Measurements from ENCODE around the gene GTF2H4. TPM values are rescaled to one million over a fixed set of nuclear protein-coding genes. Genes with fewer than 3 reads are reported as not detected.
"Not testable (repeated sequence)": the region's sequence is repeated elsewhere in the genome, so short reads cannot be mapped to it uniquely, and the experiment has no call there.

GTF2H4 gene
- total RNA-seq, 1 experiment from 2014 or later = 33.9 TPM

GRCh38 chr6:30917487-30917886 is 9.5 kb downstream of the GTF2H4 start:
- H3K27me3 Mint-ChIP-seq (ENCODE audit: insufficient read depth, unreplicated experiment) = no peaks in the 10 kb centered on the region
- DNase-seq (ENCODE audit: unreplicated experiment) = no peak
- no TSS peak for BruUV-seq (replicated peaks)
- no peaks in the 10 kb centered on the region for H3K9me3 Mint-ChIP-seq (ENCODE audit: unreplicated experiment)
- peak overlapping the region; percentile 67 for H3K27ac Mint-ChIP-seq (ENCODE audit: low read depth, unreplicated experiment)
- CTCF ChIA-PET = interaction anchor here (1.0 to 21.4 kb wide), 4 partner anchors 10 to 160 kb away, joined by 3 to 749 read pairs (median 39); partner anchors contain the start of gene SFTA2
- POLR2A ChIA-PET = interaction anchor here (0.6 to 5.4 kb wide), 7 partner anchors 9 to 162 kb away, joined by 3 to 100 read pairs (median 7); partner anchors contain the start of genes DDR1 and GTF2H4
- no peak overlapping the region for H3K4me3 Mint-ChIP-seq (ENCODE audit: unreplicated experiment)
- peaks cover 47% of the 10 kb centered on the region for H3K36me3 Mint-ChIP-seq (ENCODE audit: insufficient read depth, unreplicated experiment)
- H3K4me1 Mint-ChIP-seq (ENCODE audit: insufficient read depth, unreplicated experiment) = peaks cover 25% of the 10 kb centered on the region
- TF ChIP-seq CTCF (IDR thresholded peaks at IDR 0.05; ENCODE audit: unreplicated experiment) = no peak
- intact Hi-C loops (cut with micrococcal nuclease) = no loop called here

- DNase-seq (ENCODE audit: unreplicated experiment) = no peak
- intact Hi-C loops (cut with micrococcal nuclease) = no loop called here
- no peak overlapping the region for H3K4me3 Mint-ChIP-seq (ENCODE audit: unreplicated experiment)
- peak overlapping the region; percentile 67 for H3K27ac Mint-ChIP-seq (ENCODE audit: low read depth, unreplicated experiment)
- H3K36me3 Mint-ChIP-seq (ENCODE audit: insufficient read depth, unreplicated experiment) = peaks cover 48% of the 10 kb centered on the region
- H3K9me3 Mint-ChIP-seq (ENCODE audit: unreplicated experiment) = no peaks in the 10 kb centered on the region
- TF ChIP-seq CTCF (IDR thresholded peaks at IDR 0.05; ENCODE audit: unreplicated experiment) = no peak
- ChIA-PET POLR2A (interaction anchor here (0.9 to 1.5 kb wide), 3 partner anchors 143 to 163 kb away, joined by 3 to 6 read pairs (median 5); no protein-coding TSS in a partner anchor), CTCF (interaction anchor here (1.0 to 21.4 kb wide), 7 partner anchors 16 to 210 kb away, joined by 3 to 749 read pairs (median 5); no protein-coding TSS in a partner anchor)
- BruUV-seq (replicated peaks) = no TSS peak
- no peaks in the 10 kb centered on the region for H3K27me3 Mint-ChIP-seq (ENCODE audit: insufficient read depth, unreplicated experiment)
- H3K4me1 Mint-ChIP-seq (ENCODE audit: insufficient read depth, unreplicated experiment) = peaks cover 36% of the 10 kb centered on the region
These were observed 10.7 kb downstream of the GTF2H4 start for GRCh38 chr6:30918670-30919069.

GRCh38 chr6:30922447-30922852 is 14.4 kb downstream of the GTF2H4 start:
- ChIA-PET CTCF (interaction anchor here (0.7 to 21.4 kb wide), 4 partner anchors 13 to 155 kb away, joined by 3 to 749 read pairs (median 3); no protein-coding TSS in a partner anchor), POLR2A (interaction anchor here (0.8 to 1.3 kb wide), 2 partner anchors 135 to 148 kb away, joined by 3 read pairs; no protein-coding TSS in a partner anchor)
- TF ChIP-seq CTCF (IDR thresholded peaks at IDR 0.05; ENCODE audit: unreplicated experiment) = no peak
- peak; percentile 41 for DNase-seq (ENCODE audit: unreplicated experiment)
- H3K4me3 Mint-ChIP-seq (ENCODE audit: unreplicated experiment) = peak overlapping the region; percentile 35
- no peaks in the 10 kb centered on the region for H3K27me3 Mint-ChIP-seq (ENCODE audit: insufficient read depth, unreplicated experiment)
- peak overlapping the region; percentile 46 for H3K27ac Mint-ChIP-seq (ENCODE audit: low read depth, unreplicated experiment)
- intact Hi-C loops (cut with micrococcal nuclease) = no loop called here
- peaks cover 56% of the 10 kb centered on the region for H3K36me3 Mint-ChIP-seq (ENCODE audit: insufficient read depth, unreplicated experiment)
- H3K9me3 Mint-ChIP-seq (ENCODE audit: unreplicated experiment) = no peaks in the 10 kb centered on the region
- BruUV-seq (replicated peaks) = no TSS peak
- H3K4me1 Mint-ChIP-seq (ENCODE audit: insufficient read depth, unreplicated experiment) = peaks cover 28% of the 10 kb centered on the region

DNA sequence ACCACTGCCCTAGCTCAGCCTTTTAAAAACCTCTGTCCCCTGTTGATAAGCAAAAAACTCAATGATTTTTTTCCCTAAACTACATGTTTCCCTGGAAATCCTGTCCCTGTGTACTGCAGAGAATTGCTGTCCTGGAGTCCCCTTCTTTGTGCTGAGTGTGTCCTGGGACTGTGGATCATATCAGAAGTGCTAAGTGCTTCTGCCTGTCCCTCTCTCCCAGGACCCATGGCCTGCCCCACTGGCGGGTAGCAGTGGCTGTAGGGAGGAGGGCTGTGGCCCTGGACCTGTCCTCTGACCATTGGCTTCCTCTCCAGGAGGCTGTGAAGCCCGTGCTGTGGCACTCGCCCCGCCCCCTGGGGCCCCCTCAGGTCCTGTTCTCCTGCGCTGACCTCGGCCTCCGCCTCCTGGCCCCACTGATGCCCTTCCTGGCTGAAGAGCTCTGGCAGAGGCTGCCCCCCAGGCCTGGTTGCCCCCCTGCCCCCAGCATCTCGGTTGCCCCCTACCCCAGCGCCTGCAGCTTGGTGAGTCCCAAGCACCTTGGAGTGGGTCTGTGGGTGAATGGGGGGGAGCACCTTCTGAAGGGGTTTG is 16.1 kb downstream of the GTF2H4 start:
- Mint-ChIP-seq H3K36me3 (ENCODE audit: insufficient read depth, unreplicated experiment) (peaks cover 40% of the 10 kb centered on the region), H3K27ac (ENCODE audit: low read depth, unreplicated experiment) (peak overlapping the region; percentile 46), H3K4me1 (ENCODE audit: insufficient read depth, unreplicated experiment) (peaks cover 39% of the 10 kb centered on the region), H3K4me3 (ENCODE audit: unreplicated experiment) (peak overlapping the region; percentile 14)
- CTCF ChIA-PET = interaction anchor here (0.6 to 21.4 kb wide), 6 partner anchors 9 to 154 kb away, joined by 3 to 749 read pairs (median 4); partner anchors contain the start of genes MUCL3 and VARS2
- DNase-seq (ENCODE audit: unreplicated experiment); H3K9me3 Mint-ChIP-seq (ENCODE audit: unreplicated experiment); H3K27me3 Mint-ChIP-seq (ENCODE audit: insufficient read depth, unreplicated experiment); intact Hi-C loops (cut with micrococcal nuclease); BruUV-seq (replicated peaks): not testable (repeated sequence)
- POLR2A ChIA-PET = interaction anchor here (0.6 to 4.1 kb wide), 6 partner anchors 10 to 149 kb away, joined by 3 to 36 read pairs (median 3); partner anchors contain the start of gene VARS2

Data from MCF 10A (cell line).